Measurements from ENCODE around the gene ZNF385C.
"Not testable (repeated sequence)": the region's sequence is repeated elsewhere in the genome, so short reads cannot be mapped to it uniquely, and the experiment has no call there.

DNA sequence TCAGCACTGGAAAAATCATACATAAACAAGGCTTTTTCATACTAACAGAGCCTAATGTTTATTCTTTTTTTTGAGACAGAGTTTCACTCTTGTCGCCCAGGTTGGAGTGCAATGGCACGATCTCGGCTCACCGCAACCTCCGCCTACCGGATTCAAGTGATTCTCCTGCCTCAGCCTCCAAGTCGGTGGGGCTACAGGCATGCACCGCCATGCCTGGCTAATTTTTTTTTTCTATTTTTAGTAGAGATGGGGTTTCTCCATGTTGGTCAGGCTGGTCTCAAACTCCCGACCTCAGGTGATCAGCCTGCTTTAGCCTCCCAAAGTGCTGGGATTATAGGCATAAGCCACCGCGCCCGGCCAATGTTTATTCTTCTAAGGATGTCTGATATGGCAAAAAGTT lies 84.5 kb downstream of the ZNF385C start:
- TF ChIP-seq, protein P1, sequence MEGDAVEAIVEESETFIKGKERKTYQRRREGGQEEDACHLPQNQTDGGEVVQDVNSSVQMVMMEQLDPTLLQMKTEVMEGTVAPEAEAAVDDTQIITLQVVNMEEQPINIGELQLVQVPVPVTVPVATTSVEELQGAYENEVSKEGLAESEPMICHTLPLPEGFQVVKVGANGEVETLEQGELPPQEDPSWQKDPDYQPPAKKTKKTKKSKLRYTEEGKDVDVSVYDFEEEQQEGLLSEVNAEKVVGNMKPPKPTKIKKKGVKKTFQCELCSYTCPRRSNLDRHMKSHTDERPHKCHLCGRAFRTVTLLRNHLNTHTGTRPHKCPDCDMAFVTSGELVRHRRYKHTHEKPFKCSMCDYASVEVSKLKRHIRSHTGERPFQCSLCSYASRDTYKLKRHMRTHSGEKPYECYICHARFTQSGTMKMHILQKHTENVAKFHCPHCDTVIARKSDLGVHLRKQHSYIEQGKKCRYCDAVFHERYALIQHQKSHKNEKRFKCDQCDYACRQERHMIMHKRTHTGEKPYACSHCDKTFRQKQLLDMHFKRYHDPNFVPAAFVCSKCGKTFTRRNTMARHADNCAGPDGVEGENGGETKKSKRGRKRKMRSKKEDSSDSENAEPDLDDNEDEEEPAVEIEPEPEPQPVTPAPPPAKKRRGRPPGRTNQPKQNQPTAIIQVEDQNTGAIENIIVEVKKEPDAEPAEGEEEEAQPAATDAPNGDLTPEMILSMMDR (IDR thresholded peaks at IDR 0.05; ENCODE audit: borderline replicate concordance, extremely low read depth, low read length, poor library complexity, severe bottlenecking): not testable (repeated sequence)
- TF ChIP-seq EZH2 (IDR thresholded peaks at IDR 0.05; ENCODE audit: borderline replicate concordance, low read depth, low read length, severe bottlenecking): not testable (repeated sequence)
